ENCODE data around the gene SNAP47.

Gene SNAP47

GRCh38 chr1:227785805-227786671 is 50.8 kb downstream of the SNAP47 start:
- peak; percentile 33 for DNase-seq (ENCODE audit: low spot score)

- peak; percentile 29 for DNase-seq (ENCODE audit: low spot score)
Measured at GRCh38 chr1:227786673-227787512, 51.7 kb downstream of the SNAP47 start.

GRCh38 chr1:227787513-227788270 is 52.5 kb downstream of the SNAP47 start:
- peak; percentile 97 for DNase-seq (ENCODE audit: low spot score)

- no peak for DNase-seq (ENCODE audit: low spot score)
Measured at GRCh38 chr1:227788271-227789083, 53.2 kb downstream of the SNAP47 start.

- peak; percentile 82 for DNase-seq (ENCODE audit: low spot score)
Measured at GRCh38 chr1:227789084-227790033, 54.1 kb downstream of the SNAP47 start.

- DNase-seq (ENCODE audit: low spot score), result peak; percentile 74
Measured at GRCh38 chr1:227790034-227790400, 54.8 kb downstream of the SNAP47 start.

GRCh38 chr1:227790868-227791267 is 55.6 kb downstream of the SNAP47 start:
- no peak for DNase-seq (ENCODE audit: low spot score)

- DNase-seq (ENCODE audit: low spot score), result no peak
Measured at GRCh38 chr1:227791425-227792143, 56.3 kb downstream of the SNAP47 start.

- no peak for DNase-seq (ENCODE audit: low spot score)
Measured at GRCh38 chr1:227792216-227793078, 57.2 kb downstream of the SNAP47 start.

- no peak for DNase-seq (ENCODE audit: low spot score)
Measured at GRCh38 chr1:227793079-227793947, 58.1 kb downstream of the SNAP47 start.

- DNase-seq (ENCODE audit: low spot score), result no peak
Measured at GRCh38 chr1:227793948-227794816, 58.9 kb downstream of the SNAP47 start.

- no peak for DNase-seq (ENCODE audit: low spot score)
Measured at GRCh38 chr1:227794817-227795192, 59.6 kb downstream of the SNAP47 start.

- DNase-seq (ENCODE audit: low spot score), result no peak
Measured at GRCh38 chr1:227795732-227796131, 60.5 kb downstream of the SNAP47 start.

GRCh38 chr1:227796359-227796915 is 61.2 kb downstream of the SNAP47 start:
- no peak for DNase-seq (ENCODE audit: low spot score)

- DNase-seq (ENCODE audit: low spot score), result no peak
Measured at GRCh38 chr1:227797144-227797543, 61.9 kb downstream of the SNAP47 start.

- no peak for DNase-seq (ENCODE audit: low spot score)
Measured at GRCh38 chr1:227797625-227798024, 62.4 kb downstream of the SNAP47 start.
